Activated CD8-positive, alpha-beta memory T cell treated with anti-CD3 and anti-CD28 coated beads, Interleukin-2, amount 10 ng/mL, durations not matched to agents 7 days and 5 days (primary cell): ENCODE data around the gene CELF4. TPM values are rescaled to one million over a fixed set of nuclear protein-coding genes. Genes with fewer than 3 reads are reported as not detected.

ENCODE experiments used
- ATAC-seq: fragments of 150-1000 bp; cut with Tn5 transposase; one replicate; pipeline ENCODE4 v1.10.0; 2021; ENCODE audit warnings: moderate library complexity
- CTCF ChIA-PET: fragments of 350-600 bp; sonication (Branson Sonifier 250); formaldehyde crosslinking; loops from one replicate; lab custom pipeline; 2021; ENCODE audit warnings: antibody characterized with exemption; lab: Charles Lee
- DNase-seq: peaks from one replicate; pipeline ENCODE4 v3.0.0-alpha.2; 2020
- H3K27ac Mint-ChIP-seq: one replicate; pipeline ENCODE4 v1.8.0; 2021; ENCODE audit warnings: mild to moderate bottlenecking, mixed read lengths
- H3K27me3 Mint-ChIP-seq: one replicate; pipeline ENCODE4 v1.8.0; 2021; ENCODE audit warnings: mixed read lengths
- H3K36me3 Mint-ChIP-seq: one replicate; pipeline ENCODE4 v1.8.0; 2021; ENCODE audit warnings: mild to moderate bottlenecking, mixed read lengths
- H3K4me1 Mint-ChIP-seq: one replicate; pipeline ENCODE4 v1.8.0; 2021; ENCODE audit warnings: mixed read lengths
- H3K4me3 Mint-ChIP-seq: one replicate; pipeline ENCODE4 v1.8.0; 2021; ENCODE audit warnings: mild to moderate bottlenecking, moderate library complexity, mixed read lengths
- H3K9me3 Mint-ChIP-seq: one replicate; pipeline ENCODE4 v1.8.0; 2022; ENCODE audit warnings: low read depth, mixed read lengths
- total RNA-seq, 2 experiments: library from RNA; stranded (reverse); gene quantifications; one replicate each; pipeline ENCODE4 v1.2.3, GENCODE V29; 2021

Gene CELF4
- total RNA-seq, 2 experiments from 2014 or later, result not detected

GRCh38 chr18:37274309-37275236 is 291.0 kb downstream of the CELF4 start:
- CTCF ChIA-PET, result no interaction called here
- DNase-seq, result no peak
- ATAC-seq, result no peak
- Mint-ChIP-seq H3K27me3 (peaks cover 25% of the 10 kb centered on the region), H3K36me3 (no peaks in the 10 kb centered on the region), H3K4me3 (no peak overlapping the region), H3K9me3 (no peaks in the 10 kb centered on the region), H3K27ac (no peak overlapping the region), H3K4me1 (no peaks in the 10 kb centered on the region)

GRCh38 chr18:37272841-37273240 is 292.8 kb downstream of the CELF4 start:
- DNase-seq, result no peak
- ATAC-seq, result no peak
- no peaks in the 10 kb centered on the region for H3K9me3 Mint-ChIP-seq
- peaks cover 22% of the 10 kb centered on the region for H3K27me3 Mint-ChIP-seq
- no peaks in the 10 kb centered on the region for H3K4me1 Mint-ChIP-seq
- no peaks in the 10 kb centered on the region for H3K36me3 Mint-ChIP-seq
- CTCF ChIA-PET, result no interaction called here
- H3K4me3 Mint-ChIP-seq, result no peak overlapping the region
- H3K27ac Mint-ChIP-seq, result no peak overlapping the region

GRCh38 chr18:37272226-37272625 is 293.4 kb downstream of the CELF4 start:
- Mint-ChIP-seq H3K27me3 (peaks cover 20% of the 10 kb centered on the region), H3K9me3 (no peaks in the 10 kb centered on the region), H3K36me3 (no peaks in the 10 kb centered on the region), H3K4me3 (no peak overlapping the region), H3K4me1 (no peaks in the 10 kb centered on the region), H3K27ac (no peak overlapping the region)
- CTCF ChIA-PET, result no interaction called here
- DNase-seq, result no peak
- ATAC-seq, result no peak

- Mint-ChIP-seq H3K27ac (no peak overlapping the region), H3K36me3 (no peaks in the 10 kb centered on the region), H3K4me1 (no peaks in the 10 kb centered on the region), H3K27me3 (peaks cover 13% of the 10 kb centered on the region), H3K9me3 (no peaks in the 10 kb centered on the region), H3K4me3 (no peak overlapping the region)
- ATAC-seq, result no peak
- CTCF ChIA-PET, result no interaction called here
- DNase-seq, result no peak
These were observed 294.9 kb downstream of the CELF4 start for GRCh38 chr18:37270666-37271052.

- Mint-ChIP-seq H3K27me3 (peaks cover 8% of the 10 kb centered on the region), H3K9me3 (no peaks in the 10 kb centered on the region), H3K36me3 (no peaks in the 10 kb centered on the region), H3K4me1 (no peaks in the 10 kb centered on the region), H3K4me3 (no peak overlapping the region), H3K27ac (peak overlapping the region; percentile 9)
- CTCF ChIA-PET, result no interaction called here
- ATAC-seq (no peak), DNase-seq (peak; percentile 49)
These were observed 295.4 kb downstream of the CELF4 start for GRCh38 chr18:37270038-37270665.

- no peak for DNase-seq
- ATAC-seq, result no peak
- H3K36me3 Mint-ChIP-seq, result no peaks in the 10 kb centered on the region
- H3K27me3 Mint-ChIP-seq, result no peaks in the 10 kb centered on the region
- no peaks in the 10 kb centered on the region for H3K4me1 Mint-ChIP-seq
- H3K4me3 Mint-ChIP-seq, result no peak overlapping the region
- H3K27ac Mint-ChIP-seq, result no peak overlapping the region
- H3K9me3 Mint-ChIP-seq, result no peaks in the 10 kb centered on the region
- CTCF ChIA-PET, result no interaction called here
These were observed 299.3 kb downstream of the CELF4 start for GRCh38 chr18:37266290-37266689.

GRCh38 chr18:37265382-37265781 is 300.2 kb downstream of the CELF4 start:
- no peaks in the 10 kb centered on the region for H3K36me3 Mint-ChIP-seq
- ATAC-seq (no peak), DNase-seq (no peak)
- no peak overlapping the region for H3K4me3 Mint-ChIP-seq
- H3K9me3 Mint-ChIP-seq, result no peaks in the 10 kb centered on the region
- CTCF ChIA-PET, result no interaction called here
- no peak overlapping the region for H3K27ac Mint-ChIP-seq
- no peaks in the 10 kb centered on the region for H3K27me3 Mint-ChIP-seq
- no peaks in the 10 kb centered on the region for H3K4me1 Mint-ChIP-seq

- no peak overlapping the region for H3K27ac Mint-ChIP-seq
- ATAC-seq, result no peak
- H3K4me3 Mint-ChIP-seq, result no peak overlapping the region
- H3K27me3 Mint-ChIP-seq, result no peaks in the 10 kb centered on the region
- CTCF ChIA-PET, result no interaction called here
- no peaks in the 10 kb centered on the region for H3K4me1 Mint-ChIP-seq
- DNase-seq, result no peak
- no peaks in the 10 kb centered on the region for H3K36me3 Mint-ChIP-seq
- no peaks in the 10 kb centered on the region for H3K9me3 Mint-ChIP-seq
These were observed 300.6 kb downstream of the CELF4 start for GRCh38 chr18:37264956-37265355.

GRCh38 chr18:37261988-37262387 is 303.6 kb downstream of the CELF4 start:
- ATAC-seq (no peak), DNase-seq (no peak)
- Mint-ChIP-seq H3K36me3 (no peaks in the 10 kb centered on the region), H3K27ac (no peak overlapping the region), H3K4me3 (no peak overlapping the region), H3K27me3 (no peaks in the 10 kb centered on the region), H3K4me1 (no peaks in the 10 kb centered on the region), H3K9me3 (no peaks in the 10 kb centered on the region)
- CTCF ChIA-PET, result no interaction called here

GRCh38 chr18:37261246-37261840 is 304.3 kb downstream of the CELF4 start:
- Mint-ChIP-seq H3K9me3 (no peaks in the 10 kb centered on the region), H3K4me1 (no peaks in the 10 kb centered on the region), H3K27ac (no peak overlapping the region), H3K4me3 (no peak overlapping the region), H3K27me3 (peaks cover 3% of the 10 kb centered on the region), H3K36me3 (no peaks in the 10 kb centered on the region)
- DNase-seq, result no peak
- CTCF ChIA-PET, result no interaction called here
- ATAC-seq, result no peak

GRCh38 chr18:37260367-37261093 is 305.1 kb downstream of the CELF4 start:
- Mint-ChIP-seq H3K9me3 (no peaks in the 10 kb centered on the region), H3K36me3 (no peaks in the 10 kb centered on the region), H3K4me1 (no peaks in the 10 kb centered on the region), H3K27me3 (peaks cover 11% of the 10 kb centered on the region), H3K27ac (no peak overlapping the region), H3K4me3 (no peak overlapping the region)
- no peak for ATAC-seq
- CTCF ChIA-PET, result no interaction called here
- DNase-seq, result no peak

GRCh38 chr18:37259711-37260110 is 305.9 kb downstream of the CELF4 start:
- DNase-seq, result no peak
- Mint-ChIP-seq H3K9me3 (no peaks in the 10 kb centered on the region), H3K4me3 (no peak overlapping the region), H3K36me3 (no peaks in the 10 kb centered on the region), H3K27me3 (peaks cover 19% of the 10 kb centered on the region), H3K4me1 (no peaks in the 10 kb centered on the region), H3K27ac (no peak overlapping the region)
- ATAC-seq, result no peak
- CTCF ChIA-PET, result no interaction called here

GRCh38 chr18:37258819-37259218 is 306.8 kb downstream of the CELF4 start:
- peaks cover 22% of the 10 kb centered on the region for H3K27me3 Mint-ChIP-seq
- ATAC-seq (no peak), DNase-seq (no peak)
- CTCF ChIA-PET, result no interaction called here
- no peaks in the 10 kb centered on the region for H3K9me3 Mint-ChIP-seq
- H3K27ac Mint-ChIP-seq, result no peak overlapping the region
- H3K4me1 Mint-ChIP-seq, result no peaks in the 10 kb centered on the region
- H3K36me3 Mint-ChIP-seq, result no peaks in the 10 kb centered on the region
- H3K4me3 Mint-ChIP-seq, result no peak overlapping the region
